Endothelial cell of umbilical vein (primary cell): Measurements from ENCODE around the gene TKT. TPM values are rescaled to one million over a fixed set of nuclear protein-coding genes. Genes with fewer than 3 reads are reported as not detected.

Source experiments
- BruUV-seq: library from RNA; stranded (reverse); fragments of 400-500 nt; replicated peaks from 2 replicates; lab custom pipeline; 2021; lab: Mats Ljungman, UMichigan
- CTCF ChIA-PET: fragments of 300-600, 350-600 bp; sonication (Branson Sonifier 250); formaldehyde crosslinking; loops from one replicate; lab custom pipeline; 2021; ENCODE audit warnings: antibody characterized with exemption, inconsistent platforms; lab: Charles Lee
- POLR2A ChIA-PET: fragments of 300-600, 350-600 bp; sonication (Branson Sonifier 250); formaldehyde crosslinking; loops from one replicate; lab custom pipeline; 2021; ENCODE audit warnings: antibody characterized with exemption, inconsistent platforms; lab: Charles Lee
- DNase-seq: peaks from one replicate; pipeline ENCODE4 v3.0.0-alpha.2; 2011; ENCODE audit warnings: low read depth, low spot score
- FAIRE-seq: peaks from 2 replicates; lab custom pipeline; 2011; peaks lifted over from hg19 to GRCh38; lab: Jason Lieb, UNC
- H2AFZ ChIP-seq: 2 replicates; pipeline ENCODE4 v1.6.0; 2012; ENCODE audit warnings: low read depth, low read length, control low read depth, inconsistent platforms
- H3K27ac ChIP-seq: 2 replicates; pipeline ENCODE4 v1.5.1; 2011; ENCODE audit warnings: low read depth, mild to moderate bottlenecking, control low read depth, low read length, moderate library complexity; ENCODE audit not compliant: insufficient read depth
- H3K27me3 ChIP-seq, 2 experiments: 2 replicates each; pipeline versions ENCODE4 v1.6.0 to v1.6.1; 2011; ENCODE audit warnings: low read length in 2 of 2, mixed read lengths in 1 of 2; ENCODE audit not compliant: control insufficient read depth in 2 of 2, insufficient read depth in 2 of 2
- H3K36me3 ChIP-seq, 2 experiments: 2 replicates in 1 of 2; 3 replicates in 1 of 2; pipeline ENCODE4 v1.5.1; 2011; ENCODE audit warnings: low read length in 2 of 2, mild to moderate bottlenecking in 1 of 2, moderate library complexity in 1 of 2; ENCODE audit not compliant: control insufficient read depth in 2 of 2, insufficient read depth in 2 of 2; ENCODE audit errors: extremely low read depth in 1 of 2
- H3K4me1 ChIP-seq: 3 replicates; pipeline ENCODE4 v1.5.1; 2011; ENCODE audit warnings: mild to moderate bottlenecking, low read length; ENCODE audit not compliant: control insufficient read depth, insufficient read depth; ENCODE audit errors: extremely low read depth
- H3K4me2 ChIP-seq: 2 replicates; pipeline ENCODE4 v1.6.1; 2011; ENCODE audit warnings: low read length, control low read depth, mixed read lengths; ENCODE audit not compliant: insufficient read depth
- H3K4me3 ChIP-seq, 3 experiments: fragments of 200-600 bp in 1 of 3; sonication (generic), shearing (Covaris generic) in 1 of 3; replicated peaks in 1 of 3; 2 replicates each; pipeline ENCODE4 v1.5.1; 2011 to 2016; ENCODE audit warnings: control low read depth in 3 of 3, low read length in 3 of 3, mild to moderate bottlenecking in 2 of 3, inconsistent platforms in 1 of 3, low read depth in 1 of 3, moderate library complexity in 1 of 3; ENCODE audit not compliant: insufficient read depth in 1 of 3
- H3K79me2 ChIP-seq: 2 replicates; pipeline ENCODE4 v1.6.0; 2012; ENCODE audit warnings: low read length, inconsistent platforms; ENCODE audit not compliant: control insufficient read depth, insufficient read depth
- H3K9ac ChIP-seq: replicated peaks from 2 replicates; pipeline ENCODE3; 2011; ENCODE audit warnings: low read length, control low read depth; ENCODE audit not compliant: insufficient read depth; ENCODE audit errors: extremely low read depth
- H3K9me1 ChIP-seq: replicated peaks from 3 replicates; pipeline ENCODE4 v1.6.0; 2011; ENCODE audit warnings: mild to moderate bottlenecking, low read length; ENCODE audit not compliant: control insufficient read depth, insufficient read depth; ENCODE audit errors: extremely low read depth
- H3K9me3 ChIP-seq: replicated peaks from 2 replicates; pipeline ENCODE4 v1.5.1; 2012; ENCODE audit warnings: low read length, inconsistent platforms; ENCODE audit not compliant: control insufficient read depth, insufficient read depth
- H4K20me1 ChIP-seq: replicated peaks from 2 replicates; pipeline ENCODE3; 2011; ENCODE audit warnings: mild to moderate bottlenecking, low read length; ENCODE audit not compliant: control insufficient read depth, insufficient read depth; ENCODE audit errors: extremely low read depth
- EZH2 ChIP-seq: IDR thresholded peaks from 2 replicates; pipeline ENCODE4 v1.6.1; 2012; ENCODE audit warnings: borderline replicate concordance, low read depth, mild to moderate bottlenecking, moderate library complexity, low read length, inconsistent platforms; ENCODE audit not compliant: severe bottlenecking
- FOS ChIP-seq: IDR thresholded peaks from 2 replicates; pipeline ENCODE4 v1.6.1; 2011; ENCODE audit warnings: mild to moderate bottlenecking, low read length, moderate library complexity, borderline replicate concordance; ENCODE audit not compliant: insufficient read depth
- GATA2 ChIP-seq: IDR thresholded peaks from 2 replicates; pipeline ENCODE4 v1.7.0; 2011; ENCODE audit warnings: low read depth, mild to moderate bottlenecking, moderate library complexity, mixed read lengths, low read length; ENCODE audit not compliant: insufficient read length, insufficient read depth
- JUN ChIP-seq: IDR thresholded peaks from 2 replicates; pipeline ENCODE4 v1.6.1; 2011; ENCODE audit warnings: borderline replicate concordance, low read depth; ENCODE audit not compliant: insufficient read length, insufficient read depth
- MYC ChIP-seq: IDR thresholded peaks from one replicate; pipeline ENCODE4 v1.6.1; 2011; ENCODE audit warnings: mild to moderate bottlenecking, low read depth, low read length
- POLR2A ChIP-seq: IDR thresholded peaks from 2 replicates; pipeline ENCODE4 v1.6.1; 2012; ENCODE audit warnings: low read depth, mild to moderate bottlenecking, control low read depth, low read length
- POLR2AphosphoS5 ChIP-seq: IDR thresholded peaks from 2 replicates; pipeline ENCODE4 v1.6.1; 2012; ENCODE audit warnings: low read depth, mild to moderate bottlenecking, control low read depth, low read length, moderate library complexity; ENCODE audit not compliant: insufficient read depth
- dilution Hi-C: fragments of 300-500 bp; cut with MboI; formaldehyde crosslinking; loops from one replicate; pipeline ENCODE4 v1.15.0; 2019; ENCODE audit warnings: low sequenced_read_pairs; ENCODE audit not compliant: extremely low pct_ligation_motif_present
- intact Hi-C: fragments of 100-400 bp; cut with micrococcal nuclease; formaldehyde crosslinking; loops from one replicate; pipeline ENCODE4 v1.10.0; 2022
- polyA plus RNA-seq, 4 experiments: library from polyadenylated mRNA; depleted of rRNA in 3 of 4; stranded (reverse) in 3 of 4; unstranded in 1 of 4; fragments of >200 nt; gene quantifications; 2 replicates each; pipeline versions ENCODE4 v1.2.1 to v1.2.3, GENCODE V29; 2011 to 2012; ENCODE audit warnings: missing spikeins in 1 of 4
- total RNA-seq: library from RNA; stranded (reverse); gene quantifications from 2 replicates; pipeline ENCODE4 v1.2.3, GENCODE V29; 2021
- TF ChIP-seq, protein P1 (sequence below), 2 donors: IDR thresholded peaks; 1 replicate in 1 of 2; 2 replicates in 1 of 2; pipeline ENCODE4 v1.5.1; 2011; ENCODE audit warnings: low read length in 2 of 2, mild to moderate bottlenecking in 2 of 2, moderate library complexity in 2 of 2, control low read depth in 1 of 2, inconsistent platforms in 1 of 2, low read depth in 1 of 2; ENCODE audit not compliant: insufficient read depth in 1 of 2; ENCODE audit errors: extremely low read depth in 1 of 2
- TF ChIP-seq, protein P2 (sequence below): IDR thresholded peaks from 2 replicates; pipeline ENCODE4 v1.6.1; 2011; ENCODE audit not compliant: insufficient read depth, insufficient read length

TKT gene
- total and polyA plus RNA-seq, 2 donors (not counting 3 experiments of a cell fraction or from before 2014, with no cell fraction given): 287 to 586 TPM

DNA sequence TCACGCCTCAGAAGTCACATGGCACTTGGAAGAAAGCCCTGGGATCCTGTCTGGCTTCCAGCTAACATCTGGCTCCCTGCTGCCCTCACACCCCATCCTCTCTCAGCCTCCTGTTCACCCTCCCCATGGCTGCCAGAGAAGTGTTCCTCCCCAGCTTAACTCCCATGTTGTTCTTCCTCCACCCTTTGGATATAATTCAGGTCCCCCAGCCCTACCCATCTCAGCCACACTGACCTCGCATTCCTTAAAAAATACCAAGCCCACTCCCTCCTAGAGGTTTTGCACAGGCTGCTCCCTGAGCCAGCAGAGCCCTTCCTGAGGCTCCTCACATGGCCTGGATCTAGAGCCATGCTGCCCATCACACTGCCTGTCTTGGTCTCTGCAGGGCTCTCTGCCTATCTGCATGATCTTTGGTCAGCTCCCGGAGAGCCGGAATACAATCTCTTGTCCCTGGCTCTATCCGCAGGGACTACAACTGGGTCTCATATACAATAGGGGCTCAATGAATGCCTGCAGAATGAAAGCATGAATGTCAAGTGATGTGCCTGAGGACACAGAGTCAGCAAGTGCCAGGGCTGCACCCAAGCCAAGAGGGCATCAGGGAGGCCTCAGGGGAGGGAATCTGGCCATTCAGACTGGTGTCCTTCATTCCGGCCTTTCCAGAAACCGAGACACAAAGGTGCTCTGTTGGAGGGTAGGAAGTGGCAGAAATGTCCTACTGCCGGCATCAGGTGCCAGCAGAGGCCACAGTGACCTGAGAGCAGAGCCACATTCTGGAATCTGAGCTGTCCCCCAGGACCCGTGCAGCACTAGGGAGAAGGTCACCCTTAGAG lies 3.8 kb upstream of the TKT start:
- BruUV-seq: no TSS peak

More for the DNA sequence above, 3.8 kb upstream of the TKT start:
- FAIRE-seq (no peak), DNase-seq (no peak)
- POLR2A ChIA-PET: no interaction called here
- H3K4me2 ChIP-seq: no peak overlapping the region
- no peaks in the 10 kb centered on the region for H4K20me1 ChIP-seq
- TF ChIP-seq MYC (no peak), FOS (no peak), JUN (no peak), POLR2AphosphoS5 (no peak), POLR2A (no peak), GATA2 (no peak), EZH2 (no peak)
- TF ChIP-seq, protein P1, sequence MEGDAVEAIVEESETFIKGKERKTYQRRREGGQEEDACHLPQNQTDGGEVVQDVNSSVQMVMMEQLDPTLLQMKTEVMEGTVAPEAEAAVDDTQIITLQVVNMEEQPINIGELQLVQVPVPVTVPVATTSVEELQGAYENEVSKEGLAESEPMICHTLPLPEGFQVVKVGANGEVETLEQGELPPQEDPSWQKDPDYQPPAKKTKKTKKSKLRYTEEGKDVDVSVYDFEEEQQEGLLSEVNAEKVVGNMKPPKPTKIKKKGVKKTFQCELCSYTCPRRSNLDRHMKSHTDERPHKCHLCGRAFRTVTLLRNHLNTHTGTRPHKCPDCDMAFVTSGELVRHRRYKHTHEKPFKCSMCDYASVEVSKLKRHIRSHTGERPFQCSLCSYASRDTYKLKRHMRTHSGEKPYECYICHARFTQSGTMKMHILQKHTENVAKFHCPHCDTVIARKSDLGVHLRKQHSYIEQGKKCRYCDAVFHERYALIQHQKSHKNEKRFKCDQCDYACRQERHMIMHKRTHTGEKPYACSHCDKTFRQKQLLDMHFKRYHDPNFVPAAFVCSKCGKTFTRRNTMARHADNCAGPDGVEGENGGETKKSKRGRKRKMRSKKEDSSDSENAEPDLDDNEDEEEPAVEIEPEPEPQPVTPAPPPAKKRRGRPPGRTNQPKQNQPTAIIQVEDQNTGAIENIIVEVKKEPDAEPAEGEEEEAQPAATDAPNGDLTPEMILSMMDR (IDR thresholded peaks at IDR 0.05; ENCODE audit: extremely low read depth in 1 of 2, insufficient read depth in 1 of 2, low read depth in 1 of 2, low read length in 2 of 2): no peak
- TF ChIP-seq, protein P2, sequence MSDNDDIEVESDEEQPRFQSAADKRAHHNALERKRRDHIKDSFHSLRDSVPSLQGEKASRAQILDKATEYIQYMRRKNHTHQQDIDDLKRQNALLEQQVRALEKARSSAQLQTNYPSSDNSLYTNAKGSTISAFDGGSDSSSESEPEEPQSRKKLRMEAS: no peak
- no peak overlapping the region for H3K9ac ChIP-seq
- H2AFZ ChIP-seq: no peak overlapping the region
- CTCF ChIA-PET: interaction anchor here (1.2 kb wide), 1 partner anchor 11 kb away, joined by 4 read pairs; no protein-coding TSS in a partner anchor
- H3K27ac ChIP-seq: no peak overlapping the region
- H3K79me2 ChIP-seq: peaks cover 12% of the 10 kb centered on the region
- dilution Hi-C loops: no loop called here
- H3K4me3 ChIP-seq: no peak overlapping the region
- H3K9me1 ChIP-seq: no peaks in the 10 kb centered on the region
- no peaks in the 10 kb centered on the region for H3K36me3 ChIP-seq
- no peaks in the 10 kb centered on the region for H3K4me1 ChIP-seq
- intact Hi-C loops: no loop called here
- no peaks in the 10 kb centered on the region for H3K27me3 ChIP-seq
- no peaks in the 10 kb centered on the region for H3K9me3 ChIP-seq
